Activated CD4-positive, alpha-beta memory T cell treated with anti-CD3 and anti-CD28 coated beads, Interleukin-2, amount 10 ng/mL, durations not matched to agents 7 days and 5 days (primary cell): ENCODE data around the gene DDN. TPM values are rescaled to one million over a fixed set of nuclear protein-coding genes. Genes with fewer than 3 reads are reported as not detected.

Experiments used
- CTCF ChIA-PET: fragments of 350-600 bp; sonication (Branson Sonifier 250); formaldehyde crosslinking; loops from one replicate; lab custom pipeline; 2021; ENCODE audit warnings: antibody characterized with exemption, inconsistent platforms; lab: Charles Lee
- POLR2A ChIA-PET: fragments of 350-600 bp; sonication (Branson Sonifier 250); formaldehyde crosslinking; loops from one replicate; lab custom pipeline; 2021; ENCODE audit warnings: antibody characterized with exemption; lab: Charles Lee
- DNase-seq: peaks from one replicate; pipeline ENCODE4 v3.0.0-alpha.2; 2020
- H3K27ac Mint-ChIP-seq: one replicate; pipeline ENCODE4 v1.8.0; 2021; ENCODE audit warnings: mild to moderate bottlenecking, mixed read lengths
- H3K27me3 Mint-ChIP-seq: one replicate; pipeline ENCODE4 v1.8.0; 2021; ENCODE audit warnings: mixed read lengths
- H3K36me3 Mint-ChIP-seq: one replicate; pipeline ENCODE4 v1.8.0; 2021; ENCODE audit warnings: low read depth, mixed read lengths
- H3K4me1 Mint-ChIP-seq: one replicate; pipeline ENCODE4 v1.8.0; 2021; ENCODE audit warnings: mixed read lengths
- H3K4me3 Mint-ChIP-seq: one replicate; pipeline ENCODE4 v1.8.0; 2021; ENCODE audit warnings: mild to moderate bottlenecking, mixed read lengths
- H3K9me3 Mint-ChIP-seq: one replicate; pipeline ENCODE4 v1.8.0; 2021; ENCODE audit warnings: mixed read lengths
- total RNA-seq, 2 experiments: library from RNA; stranded (reverse); gene quantifications; one replicate each; pipeline ENCODE4 v1.2.3, GENCODE V29; 2021

DDN gene
- total RNA-seq, 2 experiments from 2014 or later, result 0.23 TPM

- DNase-seq, result no peak
- ChIA-PET CTCF (interaction anchor here (1.1 to 2.5 kb wide), 5 partner anchors 9 to 101 kb away, joined by 3 to 13 read pairs (median 6); partner anchors contain the start of gene WNT1), POLR2A (interaction anchor here (1.1 kb wide), 1 partner anchor 10 kb away, joined by 4 read pairs; no protein-coding TSS in a partner anchor)
- Mint-ChIP-seq H3K4me3 (no peak overlapping the region), H3K27ac (no peak overlapping the region), H3K27me3 (peaks cover 74% of the 10 kb centered on the region), H3K36me3 (peaks cover 2% of the 10 kb centered on the region), H3K4me1 (peaks cover 12% of the 10 kb centered on the region), H3K9me3 (no peaks in the 10 kb centered on the region)
These were observed 12.4 kb downstream of the DDN start for GRCh38 chr12:48986720-48987291.

GRCh38 chr12:48985901-48986300 lies 13.3 kb downstream of the DDN start:
- CTCF ChIA-PET, result interaction anchor here (0.6 to 1.1 kb wide), 2 partner anchors 8 to 53 kb away, joined by 3 read pairs; partner anchors contain the start of gene WNT1

GRCh38 chr12:48985475-48985897 lies 13.7 kb downstream of the DDN start:
- Mint-ChIP-seq H3K4me3 (no peak overlapping the region), H3K27me3 (peaks cover 80% of the 10 kb centered on the region), H3K4me1 (peaks cover 25% of the 10 kb centered on the region), H3K36me3 (peaks cover 5% of the 10 kb centered on the region), H3K9me3 (no peaks in the 10 kb centered on the region), H3K27ac (no peak overlapping the region)
- POLR2A ChIA-PET, result interaction anchor here (0.9 kb wide), 1 partner anchor 134 kb away, joined by 3 read pairs; the partner anchor contains the start of gene DDX23
- no peak for DNase-seq
- CTCF ChIA-PET, result interaction anchor here (1.6 kb wide), 1 partner anchor 12 kb away, joined by 4 read pairs; no protein-coding TSS in a partner anchor

More at GRCh38 chr12:48985901-48986300, 13.3 kb downstream of the DDN start:
- H3K9me3 Mint-ChIP-seq, result no peaks in the 10 kb centered on the region
- POLR2A ChIA-PET, result interaction anchor here (0.9 kb wide), 1 partner anchor 134 kb away, joined by 3 read pairs; the partner anchor contains the start of gene DDX23
- peaks cover 80% of the 10 kb centered on the region for H3K27me3 Mint-ChIP-seq
- peaks cover 21% of the 10 kb centered on the region for H3K4me1 Mint-ChIP-seq
- DNase-seq, result no peak
- peaks cover 3% of the 10 kb centered on the region for H3K36me3 Mint-ChIP-seq
- H3K4me3 Mint-ChIP-seq, result no peak overlapping the region
- H3K27ac Mint-ChIP-seq, result no peak overlapping the region

- DNase-seq, result no peak
- peaks cover 87% of the 10 kb centered on the region for H3K27me3 Mint-ChIP-seq
- peaks cover 5% of the 10 kb centered on the region for H3K36me3 Mint-ChIP-seq
- H3K9me3 Mint-ChIP-seq, result no peaks in the 10 kb centered on the region
- ChIA-PET CTCF (interaction anchor here (0.8 to 6.1 kb wide), 9 partner anchors 10 to 188 kb away, joined by 3 to 55 read pairs (median 4); partner anchors contain the start of genes ARF3, DDX23 and FKBP11), POLR2A (interaction anchor here (0.6 to 1.6 kb wide), 6 partner anchors 10 to 170 kb away, joined by 3 to 5 read pairs (median 4); partner anchors contain the start of gene FKBP11)
- H3K27ac Mint-ChIP-seq, result no peak overlapping the region
- no peak overlapping the region for H3K4me3 Mint-ChIP-seq
- peaks cover 46% of the 10 kb centered on the region for H3K4me1 Mint-ChIP-seq
These were observed 16.6 kb downstream of the DDN start for GRCh38 chr12:48982397-48983080.

- CTCF ChIA-PET, result interaction anchor here (1.0 to 6.1 kb wide), 10 partner anchors 10 to 187 kb away, joined by 3 to 55 read pairs (median 4); partner anchors contain the start of genes ARF3 and DDX23
- H3K36me3 Mint-ChIP-seq, result peaks cover 5% of the 10 kb centered on the region
- H3K4me1 Mint-ChIP-seq, result peaks cover 54% of the 10 kb centered on the region
- POLR2A ChIA-PET, result interaction anchor here (0.9 to 1.7 kb wide), 8 partner anchors 9 to 150 kb away, joined by 3 to 6 read pairs (median 4); partner anchors contain the start of genes ARF3, DDN, FKBP11 and PRKAG1
- peak overlapping the region; percentile 27 for H3K27ac Mint-ChIP-seq
- peak overlapping the region; percentile 77 for H3K4me3 Mint-ChIP-seq
- DNase-seq, result no peak
- H3K9me3 Mint-ChIP-seq, result no peaks in the 10 kb centered on the region
- H3K27me3 Mint-ChIP-seq, result peaks cover 88% of the 10 kb centered on the region
These were observed 17.4 kb downstream of the DDN start for GRCh38 chr12:48981757-48982157.

GRCh38 chr12:48980953-48981756 lies 18.0 kb downstream of the DDN start:
- Mint-ChIP-seq H3K36me3 (peaks cover 5% of the 10 kb centered on the region), H3K27me3 (peaks cover 90% of the 10 kb centered on the region), H3K4me1 (peaks cover 55% of the 10 kb centered on the region), H3K27ac (peak overlapping the region; percentile 62), H3K4me3 (peak overlapping the region; percentile 77), H3K9me3 (no peaks in the 10 kb centered on the region)
- POLR2A ChIA-PET, result interaction anchor here (0.9 to 1.7 kb wide), 10 partner anchors 9 to 151 kb away, joined by 3 to 6 read pairs (median 4); partner anchors contain the start of genes ARF3, DDN, FKBP11 and PRKAG1
- CTCF ChIA-PET, result interaction anchor here (0.7 to 6.1 kb wide), 13 partner anchors 9 to 186 kb away, joined by 3 to 55 read pairs (median 4); partner anchors contain the start of genes ARF3, DDX23 and RND1
- DNase-seq, result peak; percentile 67

GRCh38 chr12:48980389-48980952 lies 18.7 kb downstream of the DDN start:
- H3K9me3 Mint-ChIP-seq, result no peaks in the 10 kb centered on the region
- H3K4me3 Mint-ChIP-seq, result peak overlapping the region; percentile 77
- peaks cover 5% of the 10 kb centered on the region for H3K36me3 Mint-ChIP-seq
- POLR2A ChIA-PET, result interaction anchor here (0.7 to 1.7 kb wide), 13 partner anchors 8 to 151 kb away, joined by 3 to 14 read pairs (median 4); partner anchors contain the start of genes ARF3, DDX23, PRKAG1 and TUBA1B
- DNase-seq, result peak; percentile 41
- H3K27me3 Mint-ChIP-seq, result peaks cover 91% of the 10 kb centered on the region
- H3K4me1 Mint-ChIP-seq, result peaks cover 55% of the 10 kb centered on the region
- CTCF ChIA-PET, result interaction anchor here (0.7 to 6.1 kb wide), 13 partner anchors 8 to 128 kb away, joined by 3 to 55 read pairs (median 5); partner anchors contain the start of genes ARF3, DDX23 and RND1
- H3K27ac Mint-ChIP-seq, result peak overlapping the region; percentile 62

GRCh38 chr12:48979602-48980388 lies 19.4 kb downstream of the DDN start:
- DNase-seq, result peak; percentile 60
- ChIA-PET POLR2A (interaction anchor here (0.7 to 1.7 kb wide), 10 partner anchors 8 to 127 kb away, joined by 3 to 14 read pairs (median 4); partner anchors contain the start of gene DDX23), CTCF (interaction anchor here (0.7 to 6.1 kb wide), 14 partner anchors 9 to 127 kb away, joined by 3 to 55 read pairs (median 6); partner anchors contain the start of genes ARF3, DDN, DDX23 and RND1)
- Mint-ChIP-seq H3K36me3 (peaks cover 5% of the 10 kb centered on the region), H3K9me3 (no peaks in the 10 kb centered on the region), H3K4me1 (peaks cover 55% of the 10 kb centered on the region), H3K4me3 (peak overlapping the region; percentile 77), H3K27ac (no peak overlapping the region), H3K27me3 (peaks cover 89% of the 10 kb centered on the region)

GRCh38 chr12:48978741-48979601 lies 20.2 kb downstream of the DDN start:
- Mint-ChIP-seq H3K36me3 (peaks cover 5% of the 10 kb centered on the region), H3K27ac (no peak overlapping the region), H3K4me1 (peaks cover 55% of the 10 kb centered on the region), H3K9me3 (no peaks in the 10 kb centered on the region), H3K4me3 (peak overlapping the region; percentile 77), H3K27me3 (peaks cover 90% of the 10 kb centered on the region)
- ChIA-PET CTCF (interaction anchor here (0.7 to 6.1 kb wide), 21 partner anchors 9 to 297 kb away, joined by 3 to 55 read pairs (median 5); partner anchors contain the start of genes ARF3, DDN, DDX23 and KANSL2), POLR2A (interaction anchor here (0.7 to 1.7 kb wide), 11 partner anchors 9 to 127 kb away, joined by 3 to 14 read pairs (median 4); partner anchors contain the start of gene DDX23)
- no peak for DNase-seq

- H3K4me1 Mint-ChIP-seq, result peaks cover 55% of the 10 kb centered on the region
- ChIA-PET CTCF (interaction anchor here (0.6 to 6.1 kb wide), 22 partner anchors 8 to 296 kb away, joined by 3 to 55 read pairs (median 4); partner anchors contain the start of genes ARF3, DDX23, KANSL2 and RHEBL1), POLR2A (interaction anchor here (0.6 to 2.9 kb wide), 9 partner anchors 9 to 126 kb away, joined by 3 to 14 read pairs (median 3); partner anchors contain the start of genes DDN and DDX23)
- peaks cover 89% of the 10 kb centered on the region for H3K27me3 Mint-ChIP-seq
- no peaks in the 10 kb centered on the region for H3K9me3 Mint-ChIP-seq
- peak within 1 kb of the TSS; percentile 77 for H3K4me3 Mint-ChIP-seq
- H3K36me3 Mint-ChIP-seq, result peaks cover 5% of the 10 kb centered on the region
- no peak within 1 kb of the TSS for H3K27ac Mint-ChIP-seq
- no peak for DNase-seq
These were observed 20.9 kb downstream of the DDN start, which contains the start of gene WNT1 for GRCh38 chr12:48978291-48978740. TSS of gene WNT1 (plus strand) at chr12:48978322. CDS start at chr12:48978651, 329 bp downstream.
